AG10803 (cell line): ENCODE measurements around the gene ALG12.

ENCODE experiments used
- DNase-seq: peaks from one replicate; pipeline ENCODE4 v3.0.0; 2010; ENCODE audit warnings: low read depth
- H3K4me3 ChIP-seq: 2 replicates; pipeline ENCODE4 v1.5.1; 2011; ENCODE audit warnings: mild to moderate bottlenecking, low read length, control low read depth
- TF ChIP-seq, protein P1 (sequence below): conservative IDR thresholded peaks from 2 replicates; pipeline ENCODE4 v1.5.1; 2011; ENCODE audit warnings: mild to moderate bottlenecking, low read length, control low read depth, inconsistent platforms

ALG12 gene

DNA sequence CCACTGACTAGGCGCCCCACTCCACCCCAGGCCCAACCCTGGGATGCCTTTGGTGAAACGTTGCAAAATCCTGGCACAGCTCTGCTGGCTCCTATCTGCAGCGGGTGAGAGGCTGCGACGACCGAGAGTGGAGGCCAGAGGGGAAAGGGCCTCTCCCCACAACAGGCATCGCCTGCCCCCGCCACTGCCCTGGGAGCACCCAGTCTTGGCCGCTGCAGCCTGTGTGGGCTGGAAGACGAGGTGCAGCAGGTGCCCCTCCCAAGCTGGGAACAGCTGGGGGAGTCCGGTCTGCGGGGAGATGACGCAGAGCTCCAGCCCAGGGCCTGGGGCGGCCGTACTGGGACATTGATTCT, 38.2 kb upstream of the ALG12 start:
- TF ChIP-seq, protein P1, sequence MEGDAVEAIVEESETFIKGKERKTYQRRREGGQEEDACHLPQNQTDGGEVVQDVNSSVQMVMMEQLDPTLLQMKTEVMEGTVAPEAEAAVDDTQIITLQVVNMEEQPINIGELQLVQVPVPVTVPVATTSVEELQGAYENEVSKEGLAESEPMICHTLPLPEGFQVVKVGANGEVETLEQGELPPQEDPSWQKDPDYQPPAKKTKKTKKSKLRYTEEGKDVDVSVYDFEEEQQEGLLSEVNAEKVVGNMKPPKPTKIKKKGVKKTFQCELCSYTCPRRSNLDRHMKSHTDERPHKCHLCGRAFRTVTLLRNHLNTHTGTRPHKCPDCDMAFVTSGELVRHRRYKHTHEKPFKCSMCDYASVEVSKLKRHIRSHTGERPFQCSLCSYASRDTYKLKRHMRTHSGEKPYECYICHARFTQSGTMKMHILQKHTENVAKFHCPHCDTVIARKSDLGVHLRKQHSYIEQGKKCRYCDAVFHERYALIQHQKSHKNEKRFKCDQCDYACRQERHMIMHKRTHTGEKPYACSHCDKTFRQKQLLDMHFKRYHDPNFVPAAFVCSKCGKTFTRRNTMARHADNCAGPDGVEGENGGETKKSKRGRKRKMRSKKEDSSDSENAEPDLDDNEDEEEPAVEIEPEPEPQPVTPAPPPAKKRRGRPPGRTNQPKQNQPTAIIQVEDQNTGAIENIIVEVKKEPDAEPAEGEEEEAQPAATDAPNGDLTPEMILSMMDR: no peak
- no peak for DNase-seq
- H3K4me3 ChIP-seq: no peak overlapping the region

DNA sequence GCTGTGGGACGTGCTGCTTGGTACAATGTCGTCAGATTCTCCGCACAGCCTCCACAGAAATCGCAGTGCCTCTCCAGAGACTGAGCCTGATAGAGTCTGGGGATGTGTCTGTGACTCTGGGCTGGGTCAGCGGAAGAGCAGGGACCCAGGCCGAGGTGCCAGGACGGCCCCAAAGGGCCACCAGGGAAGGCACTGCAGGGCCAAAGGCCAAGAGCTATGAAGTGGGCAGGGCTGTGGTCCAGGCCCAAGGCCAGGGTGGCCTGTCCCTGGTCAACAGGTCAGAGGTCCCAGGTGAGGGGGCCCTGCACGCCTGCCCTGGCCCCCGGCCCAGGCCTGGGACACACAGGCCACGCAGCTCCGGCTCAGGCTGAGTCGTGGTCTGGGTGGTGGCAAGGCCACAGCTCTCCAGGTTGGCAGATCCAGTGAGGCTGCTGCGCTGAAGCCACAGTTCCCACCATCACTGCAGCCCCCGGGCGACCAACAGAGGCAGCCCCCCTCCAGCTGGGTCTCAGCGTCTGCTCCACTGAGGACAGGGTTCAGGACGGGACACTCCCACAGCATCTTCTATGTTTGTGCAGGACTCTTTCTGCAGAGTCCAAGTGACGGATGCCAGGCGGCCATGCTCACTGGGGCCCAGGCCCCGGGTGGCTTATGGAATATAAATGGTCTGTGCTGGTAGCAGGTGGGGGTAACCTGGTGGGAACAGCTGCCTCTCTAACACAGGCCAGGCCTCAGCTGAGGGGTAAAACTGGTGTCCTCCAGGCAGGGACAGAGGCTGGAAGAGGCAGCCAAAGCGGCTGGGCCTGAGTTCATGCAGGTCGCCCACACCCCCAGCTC, 37.6 kb upstream of the ALG12 start:
- TF ChIP-seq, protein P1: no peak
- no peak overlapping the region for H3K4me3 ChIP-seq
- no peak for DNase-seq

DNA sequence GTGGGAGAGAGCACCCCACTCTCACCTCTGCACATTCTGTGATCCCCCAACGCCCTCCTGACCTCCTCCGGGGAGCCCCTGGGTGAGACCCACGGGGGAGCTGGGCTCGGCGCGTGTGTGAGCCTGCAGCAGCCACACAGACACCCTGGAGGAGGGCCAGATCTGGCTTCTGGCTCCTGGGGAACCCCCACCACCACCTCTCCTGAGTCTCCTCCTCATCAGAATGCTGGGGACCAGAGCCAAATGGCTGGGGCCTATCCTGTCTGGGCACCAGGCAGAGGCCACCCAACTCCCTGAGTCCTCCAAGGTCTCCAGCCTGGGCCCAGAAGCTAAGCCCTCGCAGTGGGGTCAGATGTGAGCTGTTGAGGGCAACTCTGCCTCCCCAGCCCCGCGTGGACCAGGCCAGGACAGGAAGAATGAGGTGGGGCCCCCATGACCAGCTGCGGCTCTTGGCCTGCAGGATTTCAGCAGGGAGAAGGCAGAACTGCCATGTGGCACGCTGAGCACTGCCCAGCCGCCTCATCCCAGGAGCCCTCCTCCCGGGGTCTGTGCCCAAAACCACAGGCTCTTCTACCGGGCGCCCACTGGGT, 36.8 kb upstream of the ALG12 start:
- H3K4me3 ChIP-seq: no peak overlapping the region
- TF ChIP-seq, protein P1: no peak
- DNase-seq: no peak

DNA sequence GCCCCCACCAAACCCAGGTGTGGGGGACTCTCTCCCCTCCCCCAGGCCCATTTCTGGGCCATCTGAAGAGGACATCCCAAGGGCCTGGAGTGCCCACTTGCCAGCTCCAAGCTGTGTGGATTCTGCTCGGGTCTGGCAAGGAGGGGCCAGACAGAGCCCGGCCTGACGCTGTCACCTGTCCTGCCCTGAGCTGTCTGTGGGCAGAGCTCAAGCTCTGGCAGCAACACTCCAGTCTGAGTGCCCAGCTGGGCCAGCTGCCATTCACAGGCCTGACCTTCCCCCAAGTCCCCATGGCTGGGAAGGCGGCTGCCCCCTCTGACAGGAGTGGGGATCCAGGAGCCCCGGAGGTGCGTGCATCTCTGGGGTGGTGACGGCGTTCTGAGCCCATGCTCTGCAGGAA, 36.1 kb upstream of the ALG12 start:
- TF ChIP-seq, protein P1: no peak
- no peak for DNase-seq
- H3K4me3 ChIP-seq: no peak overlapping the region

DNA sequence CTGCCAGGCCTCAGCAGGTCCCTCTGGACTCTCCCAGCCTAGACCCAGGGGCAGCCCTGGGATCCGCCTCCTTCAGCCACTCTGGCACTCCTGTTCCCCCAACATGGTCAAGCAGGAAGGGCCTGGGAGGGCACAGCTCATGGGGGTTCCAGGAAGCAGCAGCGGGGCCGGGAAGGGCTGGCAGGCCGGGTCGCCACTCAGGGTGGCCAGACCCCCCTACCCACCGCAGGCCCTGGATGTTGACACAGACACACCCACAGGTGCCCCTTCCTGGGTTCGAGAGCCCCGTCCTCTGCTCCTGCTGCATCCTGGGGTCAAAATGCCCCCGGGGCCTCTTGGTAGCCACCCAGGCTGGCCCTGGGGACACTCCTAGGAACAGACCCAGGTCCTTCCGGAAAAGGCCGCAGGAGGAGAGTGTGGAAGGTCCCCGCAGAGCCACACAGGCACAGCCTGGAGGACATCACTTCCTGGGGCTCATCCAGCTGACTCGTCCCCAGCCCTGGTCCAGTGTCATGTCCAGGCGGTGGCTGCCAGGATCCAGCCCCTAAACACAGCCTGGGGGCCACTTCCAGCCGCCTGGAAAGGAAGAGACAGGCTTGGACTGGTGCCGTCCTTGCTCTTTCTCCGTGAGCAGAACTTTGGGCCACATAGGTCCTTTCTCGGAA, 35.6 kb upstream of the ALG12 start:
- TF ChIP-seq, protein P1: no peak
- no peak for DNase-seq
- no peak overlapping the region for H3K4me3 ChIP-seq

DNA sequence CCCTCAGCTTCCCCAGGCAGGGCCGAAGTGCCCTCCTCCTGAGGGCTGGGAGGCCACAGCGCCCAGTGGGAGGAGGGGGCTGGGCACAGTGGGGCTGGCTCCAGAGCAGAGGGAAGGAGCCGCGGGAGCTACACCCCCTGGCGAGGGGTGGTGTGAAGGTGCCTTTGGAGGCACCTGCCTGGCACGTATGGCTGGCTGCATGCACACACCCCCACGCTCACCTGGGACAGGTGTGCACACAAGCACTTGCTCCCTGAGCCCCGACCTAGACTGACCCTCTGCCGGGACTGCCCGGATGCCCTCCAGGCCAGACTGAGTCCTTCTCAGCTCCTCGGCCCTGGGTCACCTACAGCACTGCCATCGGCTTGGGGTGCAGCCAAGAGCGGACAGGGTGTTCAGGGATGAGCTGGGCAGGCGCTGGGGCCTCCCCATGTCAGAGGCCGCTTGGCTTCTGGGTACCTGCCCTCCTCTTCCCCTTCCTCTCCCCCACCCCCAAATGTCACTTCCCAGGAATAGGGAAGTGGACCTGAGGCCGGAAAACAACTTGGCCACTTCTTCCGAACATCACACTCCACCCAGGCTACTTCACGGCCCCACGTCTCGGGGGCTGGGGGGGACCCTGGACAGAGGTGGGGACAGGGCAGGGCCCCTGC, 34.9 kb upstream of the ALG12 start:
- DNase-seq: no peak
- TF ChIP-seq, protein P1: no peak
- H3K4me3 ChIP-seq: no peak overlapping the region
